ENCODE measurements around the gene KCNH5.

GRCh38 chr14:62886461-62886860 is 158.8 kb downstream of the KCNH5 start:
- TF ChIP-seq CTCF (IDR thresholded peaks at IDR 0.05) (no peak), POLR2AphosphoS5 (IDR thresholded peaks at IDR 0.05) (no peak), POLR2A (IDR thresholded peaks at IDR 0.05; ENCODE audit: low read depth) (no peak), EP300 (IDR thresholded peaks at IDR 0.05) (no peak)
